Fibroblast of lung (primary cell): ENCODE results near the gene MKI67. TPM values are rescaled to one million over a fixed set of nuclear protein-coding genes. Genes with fewer than 3 reads are reported as not detected.
"Not testable (repeated sequence)": the region's sequence is repeated elsewhere in the genome, so short reads cannot be mapped to it uniquely, and the experiment has no call there.

ENCODE experiments used
- DNase-seq, 2 donors: peaks; one replicate each; pipeline versions ENCODE4 v3.0.0 to v3.0.0-alpha.2; 2010; ENCODE audit warnings: low read depth in 2 of 2
- H2AFZ ChIP-seq: 2 replicates; pipeline ENCODE4 v1.5.1; 2012; ENCODE audit warnings: low read length, control low read depth, inconsistent platforms
- H3K27ac ChIP-seq: 2 replicates; pipeline ENCODE4 v1.5.1; 2011; ENCODE audit warnings: low read length, control low read depth; ENCODE audit not compliant: insufficient read depth
- H3K27me3 ChIP-seq: 2 replicates; pipeline ENCODE4 v1.5.1; 2011; ENCODE audit warnings: mild to moderate bottlenecking, low read length; ENCODE audit not compliant: control insufficient read depth, insufficient read depth
- H3K36me3 ChIP-seq: 2 replicates; pipeline ENCODE4 v1.5.1; 2011; ENCODE audit warnings: low read length; ENCODE audit not compliant: control insufficient read depth, insufficient read depth
- H3K4me1 ChIP-seq: 2 replicates; pipeline ENCODE4 v1.5.1; 2011; ENCODE audit warnings: low read length; ENCODE audit not compliant: control insufficient read depth, insufficient read depth; ENCODE audit errors: extremely low read depth
- H3K4me2 ChIP-seq: 2 replicates; pipeline ENCODE4 v1.5.1; 2011; ENCODE audit warnings: low read length, control low read depth; ENCODE audit not compliant: insufficient read depth; ENCODE audit errors: extremely low read depth
- H3K4me3 ChIP-seq, 4 experiments: fragments of 200-600 bp in 1 of 4; sonication (generic) in 1 of 4; replicated peaks in 1 of 4; 2 replicates each; pipeline ENCODE4 v1.5.1; 2011 to 2016; ENCODE audit warnings: low read length in 4 of 4, low read depth in 3 of 4, mild to moderate bottlenecking in 3 of 4, control low read depth in 2 of 4, inconsistent platforms in 1 of 4, mixed read lengths in 1 of 4; ENCODE audit not compliant: insufficient read depth in 1 of 4; ENCODE audit errors: control extremely low read depth in 1 of 4
- H3K79me2 ChIP-seq: 2 replicates; pipeline ENCODE4 v1.5.1; 2012; ENCODE audit warnings: mild to moderate bottlenecking, low read length, inconsistent platforms; ENCODE audit not compliant: control insufficient read depth, insufficient read depth
- H3K9ac ChIP-seq: 2 replicates; pipeline ENCODE4 v1.5.1; 2011; ENCODE audit warnings: mild to moderate bottlenecking, low read length, control low read depth; ENCODE audit not compliant: insufficient read depth
- H3K9me3 ChIP-seq: 2 replicates; pipeline ENCODE4 v1.5.1; 2012; ENCODE audit warnings: low read depth, low read length; ENCODE audit not compliant: control insufficient read depth, insufficient read depth
- H4K20me1 ChIP-seq: 2 replicates; pipeline ENCODE4 v1.5.1; 2011; ENCODE audit warnings: low read length; ENCODE audit not compliant: control insufficient read depth, insufficient read depth; ENCODE audit errors: extremely low read depth
- EZH2 ChIP-seq: IDR thresholded peaks from 2 replicates; pipeline ENCODE4 v1.5.1; 2012; ENCODE audit warnings: low read length, control low read depth, mild to moderate bottlenecking; ENCODE audit errors: missing control alignments
- polyA plus RNA-seq, 2 donors: library from polyadenylated mRNA; depleted of rRNA in 1 of 2; stranded (reverse) in 1 of 2; unstranded in 1 of 2; fragments of >200 nt; gene quantifications; 2 replicates each; pipeline ENCODE4 v1.2.1, GENCODE V29; 2011 to 2012; ENCODE audit warnings: missing spikeins in 1 of 2
- total RNA-seq: library from RNA; depleted of rRNA; stranded (reverse); fragments of >200 nt; gene quantifications from 2 replicates; pipeline ENCODE4 v1.2.1, GENCODE V29; 2014
- TF ChIP-seq, protein P1 (sequence below), 2 donors: IDR thresholded peaks in 1 of 2; conservative IDR thresholded peaks in 1 of 2; 1 replicate in 1 of 2; 2 replicates in 1 of 2; pipeline ENCODE4 v1.5.1; 2011 to 2012; ENCODE audit warnings: low read length in 2 of 2, control low read depth in 1 of 2, inconsistent platforms in 1 of 2, low read depth in 1 of 2, mild to moderate bottlenecking in 1 of 2

MKI67 gene
- total and polyA plus RNA-seq, 2 donors (not counting 1 experiment from before 2014, with no cell fraction given): 4.3 to 6.4 TPM

DNA sequence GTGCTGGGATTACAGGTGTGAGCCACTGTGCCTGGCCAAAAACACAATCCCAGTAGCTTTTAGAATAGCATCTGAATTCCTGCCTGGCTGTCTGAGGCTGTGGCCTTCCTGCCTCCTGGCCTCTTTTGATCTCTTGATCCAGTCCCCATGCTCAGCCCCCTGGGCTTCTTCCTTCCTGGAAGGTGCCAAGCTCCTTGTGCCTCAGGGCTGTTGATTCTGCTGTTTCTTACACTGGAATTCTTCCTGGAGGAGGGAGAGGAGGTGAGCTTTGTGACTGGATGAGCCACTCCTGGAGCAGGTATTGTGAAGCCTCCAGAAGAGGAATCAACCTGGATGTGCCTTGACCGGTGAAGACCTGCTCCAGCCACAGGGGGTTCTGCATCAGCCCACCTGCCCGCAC, 17.3 kb upstream of the MKI67 start:
- H3K4me1 ChIP-seq: no peaks in the 10 kb centered on the region
- H3K79me2 ChIP-seq: no peaks in the 10 kb centered on the region
- no peak overlapping the region for H2AFZ ChIP-seq
- H3K36me3 ChIP-seq: no peaks in the 10 kb centered on the region
- no peak overlapping the region for H3K27ac ChIP-seq
- TF ChIP-seq, protein P1, sequence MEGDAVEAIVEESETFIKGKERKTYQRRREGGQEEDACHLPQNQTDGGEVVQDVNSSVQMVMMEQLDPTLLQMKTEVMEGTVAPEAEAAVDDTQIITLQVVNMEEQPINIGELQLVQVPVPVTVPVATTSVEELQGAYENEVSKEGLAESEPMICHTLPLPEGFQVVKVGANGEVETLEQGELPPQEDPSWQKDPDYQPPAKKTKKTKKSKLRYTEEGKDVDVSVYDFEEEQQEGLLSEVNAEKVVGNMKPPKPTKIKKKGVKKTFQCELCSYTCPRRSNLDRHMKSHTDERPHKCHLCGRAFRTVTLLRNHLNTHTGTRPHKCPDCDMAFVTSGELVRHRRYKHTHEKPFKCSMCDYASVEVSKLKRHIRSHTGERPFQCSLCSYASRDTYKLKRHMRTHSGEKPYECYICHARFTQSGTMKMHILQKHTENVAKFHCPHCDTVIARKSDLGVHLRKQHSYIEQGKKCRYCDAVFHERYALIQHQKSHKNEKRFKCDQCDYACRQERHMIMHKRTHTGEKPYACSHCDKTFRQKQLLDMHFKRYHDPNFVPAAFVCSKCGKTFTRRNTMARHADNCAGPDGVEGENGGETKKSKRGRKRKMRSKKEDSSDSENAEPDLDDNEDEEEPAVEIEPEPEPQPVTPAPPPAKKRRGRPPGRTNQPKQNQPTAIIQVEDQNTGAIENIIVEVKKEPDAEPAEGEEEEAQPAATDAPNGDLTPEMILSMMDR (conservative IDR thresholded peaks at IDR 0.05 in 1 of 2, IDR thresholded peaks at IDR 0.05 in 1 of 2; ENCODE audit: low read depth in 1 of 2, low read length in 2 of 2): no peak
- TF ChIP-seq EZH2: no peak
- H3K9ac ChIP-seq: no peak overlapping the region
- H3K4me3 ChIP-seq: no peak overlapping the region
- no peak for DNase-seq
- no peaks in the 10 kb centered on the region for H3K27me3 ChIP-seq
- no peaks in the 10 kb centered on the region for H3K9me3 ChIP-seq
- no peak overlapping the region for H3K4me2 ChIP-seq
- no peaks in the 10 kb centered on the region for H4K20me1 ChIP-seq

DNA sequence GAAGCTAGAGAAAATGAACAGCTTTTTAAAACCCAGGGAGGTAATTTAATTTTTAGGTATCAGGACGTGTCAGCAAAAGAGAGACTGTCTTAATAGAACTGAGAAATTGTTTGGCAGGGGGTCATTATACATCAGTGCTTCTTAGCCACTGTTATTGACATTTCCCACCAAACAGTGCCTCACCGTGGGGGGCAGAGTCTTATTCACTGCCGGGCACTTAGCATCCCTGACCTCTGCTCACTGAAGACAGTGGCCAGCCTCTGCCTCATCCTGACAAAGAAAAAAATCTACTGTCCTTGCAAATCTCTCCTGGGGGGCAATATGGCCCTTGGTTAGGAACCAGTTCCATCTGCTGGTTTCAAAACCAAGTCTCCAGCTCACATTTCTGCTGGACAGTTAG, 14.2 kb upstream of the MKI67 start:
- no peaks in the 10 kb centered on the region for H3K9me3 ChIP-seq
- TF ChIP-seq, protein P1 (conservative IDR thresholded peaks at IDR 0.05 in 1 of 2, IDR thresholded peaks at IDR 0.05 in 1 of 2; ENCODE audit: low read depth in 1 of 2, low read length in 2 of 2): no peak
- TF ChIP-seq EZH2: no peak
- no peaks in the 10 kb centered on the region for H4K20me1 ChIP-seq
- no peaks in the 10 kb centered on the region for H3K79me2 ChIP-seq
- no peak for DNase-seq
- no peak overlapping the region for H3K4me3 ChIP-seq
- no peak overlapping the region for H3K4me2 ChIP-seq
- H3K4me1 ChIP-seq: no peaks in the 10 kb centered on the region
- H3K27ac ChIP-seq: no peak overlapping the region
- H3K9ac ChIP-seq: no peak overlapping the region
- no peaks in the 10 kb centered on the region for H3K27me3 ChIP-seq
- H2AFZ ChIP-seq: no peak overlapping the region
- no peaks in the 10 kb centered on the region for H3K36me3 ChIP-seq

DNA sequence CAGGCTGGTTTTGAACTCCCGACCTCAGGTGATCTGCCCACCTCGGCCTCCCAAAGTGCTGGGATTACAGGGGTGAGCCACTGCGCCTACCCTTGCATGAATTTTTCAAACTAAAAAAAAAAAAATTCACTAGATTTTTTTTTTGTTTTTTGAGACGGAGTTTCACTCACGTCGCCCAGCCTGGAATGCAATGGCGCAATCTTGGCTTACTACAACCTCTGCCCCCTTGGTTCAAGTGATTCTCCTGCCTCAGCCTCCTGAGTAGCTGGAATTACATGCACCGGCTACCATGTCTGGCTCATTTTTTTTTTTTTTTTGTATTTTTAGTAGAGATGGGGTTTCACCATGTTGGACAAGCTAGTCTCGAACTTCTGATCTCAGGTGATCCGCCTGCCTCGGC, 12.2 kb upstream of the MKI67 start:
- DNase-seq, H3K4me1 ChIP-seq, H3K9me3 ChIP-seq, H3K27ac ChIP-seq, H2AFZ ChIP-seq, H3K36me3 ChIP-seq, H4K20me1 ChIP-seq, H3K4me3 ChIP-seq, H3K4me2 ChIP-seq, H3K27me3 ChIP-seq, H3K79me2 ChIP-seq, H3K9ac ChIP-seq: not testable (repeated sequence)
